SH-SY5Y (cell line): Measurements from ENCODE around the gene DDX20.

Experiments used
- GATA2 ChIP-seq: IDR thresholded peaks from 2 replicates; pipeline ENCODE4 v1.6.1; 2011; ENCODE audit warnings: mild to moderate bottlenecking, low read depth, low read length
- GATA3 ChIP-seq: IDR thresholded peaks from 2 replicates; pipeline ENCODE4 v1.6.1; 2011; ENCODE audit warnings: low read depth, mild to moderate bottlenecking, low read length, moderate library complexity

DNA sequence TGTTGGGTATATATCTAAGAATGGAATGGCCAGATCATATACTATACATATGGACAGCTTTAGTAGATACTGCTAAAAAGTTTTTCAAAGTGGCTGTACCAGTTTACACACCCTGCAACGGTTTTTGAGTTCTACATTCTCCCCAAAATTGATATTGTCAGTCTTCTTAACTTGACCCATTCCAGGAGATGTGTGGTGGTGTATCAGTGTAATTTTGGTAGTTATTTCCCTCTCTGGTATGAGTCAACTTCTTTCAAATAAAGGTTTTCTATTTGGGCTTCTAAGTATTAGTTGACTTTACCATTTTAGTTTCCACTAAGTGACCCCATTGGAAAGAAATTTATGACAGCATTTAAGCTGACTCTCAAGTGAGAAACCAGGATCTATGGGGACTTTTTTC, 45.7 kb upstream of the DDX20 start:
- TF ChIP-seq GATA2 = no peak
- TF ChIP-seq GATA3 = no peak
